Adrenal gland (tissue), 12 donors: ENCODE measurements around the gene ATRN. TPM values are rescaled to one million over a fixed set of nuclear protein-coding genes. Genes with fewer than 3 reads are reported as not detected.

Experiments used
- DNase-seq, 7 donors: peaks; one replicate each; pipeline ENCODE4 v3.0.0-alpha.2; 2019 to 2020
- H3K27ac ChIP-seq, 5 donors: fragments of 200-600 bp; sonication (generic) in 4 of 5; 1 replicate in 3 of 5; 2 replicates in 2 of 5; pipeline versions ENCODE4 v1.5.1 to v1.8.0; 2016 to 2020; ENCODE audit warnings: mild to moderate bottlenecking in 1 of 5
- H3K27me3 ChIP-seq: fragments of 200-600 bp; 2 replicates; pipeline ENCODE4 v1.8.0; 2021
- H3K36me3 ChIP-seq, 2 donors: fragments of 200-600 bp; replicated peaks in 1 of 2; 1 replicate in 1 of 2; 2 replicates in 1 of 2; pipeline versions ENCODE4 v1.5.1 to v1.8.0; 2018 to 2022
- H3K4me1 ChIP-seq, 2 donors: fragments of 200-600 bp; replicated peaks in 1 of 2; 1 replicate in 1 of 2; 2 replicates in 1 of 2; pipeline versions ENCODE4 v1.5.1 to v1.8.0; 2018 to 2021
- H3K4me3 ChIP-seq, 4 donors: fragments of 200-600 bp; sonication (generic) in 3 of 4; one replicate each; pipeline ENCODE4 v1.5.1; 2016 to 2018
- H3K9me3 ChIP-seq, 3 donors: fragments of 200-600 bp; sonication (generic) in 1 of 3; replicated peaks in 1 of 3; 1 replicate in 2 of 3; 2 replicates in 1 of 3; pipeline versions ENCODE4 v1.5.1 to v1.8.0; 2016 to 2021
- POLR2A ChIP-seq, 2 donors: fragments of 450-650 bp; IDR thresholded peaks; one replicate each; pipeline ENCODE4 v1.6.1; 2017; ENCODE audit warnings: antibody characterized with exemption in 2 of 2, mild to moderate bottlenecking in 2 of 2, moderate library complexity in 1 of 2
- WGBS, 4 donors: extraction: QIAGEN DNeasy Blood & Tissue Kit in 2 of 4; methylation state at CpG; one replicate each; pipeline versions ENCODE4 v1.1.5 to v1.1.7; 2013 to 2017; 5-methylcytosine and 5-hydroxymethylcytosine counted together
- intact Hi-C, 2 donors: fragments of 100-400 bp; cut with DNase I; formaldehyde crosslinking; loops; one replicate each; pipeline versions ENCODE4 v1.14.1 to v1.15.0; 2022 to 2023
- polyA plus RNA-seq, 3 donors: library from polyadenylated mRNA; stranded (reverse); fragments of 200-250 nt in 2 of 3; fragments of 350-450 nt in 1 of 3; fragmentation: Illumina TruSeq in 1 of 3; extraction: RNeasy Lipid Tissue Mini Kit (QIAGEN cat#74804) in 1 of 3; gene quantifications; one replicate each; pipeline ENCODE4 v1.2.3, GENCODE V29; 2013 to 2014
- total RNA-seq, 9 donors: library from RNA; depleted of rRNA in 4 of 9; stranded (reverse); fragments of >200 nt in 4 of 9; fragments of 120-200 nt in 1 of 9; fragmentation: NEBNext Ultra II Directional in 1 of 9; extraction: Animal tissue kit (Norgen Biotek cat#: 25700) in 1 of 9; gene quantifications; one replicate each; pipeline versions ENCODE4 v1.1.0 to v1.2.4, GENCODE V29; 2013 to 2023
- TF ChIP-seq, protein P1 (sequence below), 6 experiments: fragments of 450-650 bp in 4 of 6; fragments of 200-600 bp in 2 of 6; sonication (generic) in 1 of 6; IDR thresholded peaks; 1 replicate in 5 of 6; 2 replicates in 1 of 6; pipeline versions ENCODE4 v1.5.1 to v1.8.0; 2016 to 2021; ENCODE audit warnings: antibody characterized with exemption in 6 of 6, mild to moderate bottlenecking in 2 of 6, moderate library complexity in 1 of 6
- donor health status: healthy with polysubstance abuse.
- donor health status: Bipolar disorder and iron deficiency.
- donor health status: DM: yes; HTN: yes; CAD: no.
- donor health status: DM: no; HTN: no; CAD: no.
- donor health status: DM: no; HTN: no; CAD: no.
- donor health status: DM: yes; HTN: yes; CAD: no.

ATRN gene
- total and polyA plus RNA-seq, 12 donors, result 6.2 to 81.1 (median 51.6) TPM

DNA sequence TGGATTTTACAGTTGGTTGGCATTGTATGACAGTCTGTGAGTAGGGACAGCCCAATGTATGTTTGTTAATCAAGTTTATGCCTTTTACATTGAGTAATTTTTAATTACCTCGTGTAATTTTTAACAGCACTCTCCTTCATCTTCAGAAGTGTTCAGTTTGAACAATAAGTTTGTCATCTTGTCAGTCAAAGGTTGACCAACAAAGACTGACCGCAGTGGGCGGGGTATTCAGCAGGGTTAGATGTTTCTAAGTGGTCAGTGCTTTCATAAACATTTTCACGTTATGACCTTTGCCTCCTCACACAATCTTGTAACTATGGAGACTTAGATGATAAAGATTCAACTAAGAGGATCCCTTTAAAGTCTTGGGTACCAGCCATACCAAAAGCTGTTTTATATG, 151.6 kb downstream of the ATRN start:
- no peaks in the 10 kb centered on the region for H3K4me1 ChIP-seq
- WGBS, 4 donors, result 92 to 97% (median 92%) methylated on average over 4 of the region's 4 CpGs
- intact Hi-C loops, result no loop called here
- no peak overlapping the region for H3K4me3 ChIP-seq
- no peak overlapping the region for H3K27ac ChIP-seq
- H3K36me3 ChIP-seq, result peaks cover 0 to 24% of the 10 kb centered on the region in 2 donors
- no peak for DNase-seq
- TF ChIP-seq, protein P1, sequence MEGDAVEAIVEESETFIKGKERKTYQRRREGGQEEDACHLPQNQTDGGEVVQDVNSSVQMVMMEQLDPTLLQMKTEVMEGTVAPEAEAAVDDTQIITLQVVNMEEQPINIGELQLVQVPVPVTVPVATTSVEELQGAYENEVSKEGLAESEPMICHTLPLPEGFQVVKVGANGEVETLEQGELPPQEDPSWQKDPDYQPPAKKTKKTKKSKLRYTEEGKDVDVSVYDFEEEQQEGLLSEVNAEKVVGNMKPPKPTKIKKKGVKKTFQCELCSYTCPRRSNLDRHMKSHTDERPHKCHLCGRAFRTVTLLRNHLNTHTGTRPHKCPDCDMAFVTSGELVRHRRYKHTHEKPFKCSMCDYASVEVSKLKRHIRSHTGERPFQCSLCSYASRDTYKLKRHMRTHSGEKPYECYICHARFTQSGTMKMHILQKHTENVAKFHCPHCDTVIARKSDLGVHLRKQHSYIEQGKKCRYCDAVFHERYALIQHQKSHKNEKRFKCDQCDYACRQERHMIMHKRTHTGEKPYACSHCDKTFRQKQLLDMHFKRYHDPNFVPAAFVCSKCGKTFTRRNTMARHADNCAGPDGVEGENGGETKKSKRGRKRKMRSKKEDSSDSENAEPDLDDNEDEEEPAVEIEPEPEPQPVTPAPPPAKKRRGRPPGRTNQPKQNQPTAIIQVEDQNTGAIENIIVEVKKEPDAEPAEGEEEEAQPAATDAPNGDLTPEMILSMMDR (IDR thresholded peaks at IDR 0.05), result no peak
- TF ChIP-seq POLR2A (IDR thresholded peaks at IDR 0.05), result no peak
- no peaks in the 10 kb centered on the region for H3K9me3 ChIP-seq
- no peaks in the 10 kb centered on the region for H3K27me3 ChIP-seq

DNA sequence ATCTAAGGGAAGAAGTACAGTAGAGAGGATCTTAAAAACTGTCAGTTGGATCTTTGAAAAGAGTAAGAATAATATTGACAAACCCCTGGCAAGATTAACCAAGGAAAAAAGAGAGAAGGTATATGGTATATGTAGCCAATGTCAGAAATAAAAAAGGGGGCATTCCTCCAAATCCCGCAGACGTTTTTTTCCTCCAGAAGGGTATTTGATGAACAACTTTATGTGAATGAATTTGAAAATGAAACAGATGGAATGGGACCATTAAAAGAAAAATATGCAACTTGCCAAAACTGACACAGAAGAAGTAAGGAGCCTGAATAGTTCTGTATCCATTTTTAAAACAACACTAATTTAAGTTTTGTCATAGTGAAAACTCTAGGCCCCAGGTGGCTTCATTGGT, 156.7 kb downstream of the ATRN start:
- TF ChIP-seq, protein P1 (IDR thresholded peaks at IDR 0.05), result no peak
- TF ChIP-seq POLR2A (IDR thresholded peaks at IDR 0.05), result no peak
- Histone ChIP-seq H3K27me3 (no peaks in the 10 kb centered on the region), H3K4me1 (no peaks in the 10 kb centered on the region), H3K4me3 (no peak overlapping the region), H3K27ac (no peak overlapping the region), H3K36me3 (peaks cover 0 to 22% of the 10 kb centered on the region in 2 donors), H3K9me3 (no peaks in the 10 kb centered on the region)
- no peak for DNase-seq
- WGBS, 4 donors, result 86 to 96% (median 90%) methylated on average over 2 of the region's 2 CpGs
- intact Hi-C loops, result no loop called here

- TF ChIP-seq, protein P1 (IDR thresholded peaks at IDR 0.05), result no peak
- TF ChIP-seq POLR2A (IDR thresholded peaks at IDR 0.05), result no peak
- peaks cover 0 to 21% of the 10 kb centered on the region in 2 donors for H3K36me3 ChIP-seq
Measured at GRCh38 chr20:3628502-3629314, 157.9 kb downstream of the ATRN start.

DNA sequence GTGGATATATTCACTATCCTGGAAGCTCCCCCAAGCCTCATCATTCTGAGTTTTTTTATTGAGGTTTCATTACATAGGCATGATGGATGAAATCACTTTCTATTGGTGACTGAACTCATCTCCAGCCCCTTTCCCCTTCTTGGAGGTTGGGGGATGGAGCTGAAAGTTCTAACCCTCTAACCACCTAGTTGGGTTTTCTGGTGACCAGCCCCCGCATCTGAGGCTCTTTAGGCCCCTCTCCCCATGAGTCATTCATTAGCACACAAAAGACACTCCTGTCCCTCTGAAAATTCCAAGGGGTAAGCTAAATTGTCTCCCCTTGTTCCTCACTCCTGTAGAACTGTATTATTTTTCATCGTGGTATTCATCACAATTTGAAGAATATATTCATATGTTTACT, 159.1 kb downstream of the ATRN start:
- Histone ChIP-seq H3K27ac (no peak overlapping the region), H3K4me1 (no peaks in the 10 kb centered on the region), H3K27me3 (no peaks in the 10 kb centered on the region), H3K9me3 (no peaks in the 10 kb centered on the region), H3K36me3 (peaks cover 0 to 9% of the 10 kb centered on the region in 2 donors), H3K4me3 (no peak overlapping the region)
- no peak for DNase-seq
- WGBS, 4 donors, result 87 to 95% (median 92%) methylated on average over 2 of the region's 2 CpGs
- TF ChIP-seq POLR2A (IDR thresholded peaks at IDR 0.05), result no peak
- TF ChIP-seq, protein P1 (IDR thresholded peaks at IDR 0.05), result no peak
- intact Hi-C loops, result no loop called here

More at GRCh38 chr20:3628502-3629314, 157.9 kb downstream of the ATRN start:
- WGBS, 4 donors, result 78 to 84% (median 84%) methylated on average over 16 of the region's 16 CpGs
- intact Hi-C loops, result no loop called here
- Histone ChIP-seq H3K4me1 (no peaks in the 10 kb centered on the region), H3K9me3 (no peaks in the 10 kb centered on the region), H3K27ac (no peak overlapping the region), H3K4me3 (no peak overlapping the region), H3K27me3 (no peaks in the 10 kb centered on the region)
- peak in 3 of 7 donors; percentile 29 to 58 (median 33) for DNase-seq
